SK-N-SH (cell line): ENCODE results near the gene FASLG. TPM values are rescaled to one million over a fixed set of nuclear protein-coding genes. Genes with fewer than 3 reads are reported as not detected.
A peak's percentile ranks its signal among the peaks of the same experiment; 100 is the strongest.

Experiments used
- CTCF ChIA-PET: fragments of 300-600, 350-600 bp; formaldehyde crosslinking; extraction: SDS; loops from one replicate; lab custom pipeline; 2021; lab: Yijun Ruan, JAX
- POLR2A ChIA-PET: fragments of 350-600 bp; sonication (Branson Sonifier 250); formaldehyde crosslinking; extraction: SDS; loops from one replicate; lab custom pipeline; 2020; ENCODE audit warnings: antibody characterized with exemption, inconsistent platforms; lab: Yijun Ruan, JAX
- DNase-seq: peaks from one replicate; pipeline ENCODE4 v3.0.0; 2012
- H2AFZ ChIP-seq: fragments of 200-600 bp; sonication (generic); 2 replicates; pipeline ENCODE4 v1.8.1; 2016; ENCODE audit warnings: antibody characterized with exemption, mild to moderate bottlenecking, low read depth
- H3F3A ChIP-seq: fragments of 200-600 bp; sonication (generic); replicated peaks from 2 replicates; pipeline ENCODE3; 2016; ENCODE audit warnings: antibody characterized with exemption, mild to moderate bottlenecking; ENCODE audit not compliant: insufficient read depth
- H3K27ac ChIP-seq, 2 experiments: fragments of 200-500 bp in 1 of 2; fragments of 200-600 bp in 1 of 2; sonication (Bioruptor generic) in 1 of 2; sonication (generic), shearing (Covaris generic) in 1 of 2; 2 replicates each; pipeline versions ENCODE4 v1.5.1 to v1.6.1; 2014 to 2016; ENCODE audit warnings: low read depth in 2 of 2, inconsistent platforms in 1 of 2, low read length in 1 of 2, mild to moderate bottlenecking in 1 of 2, mixed read lengths in 1 of 2
- H3K27me3 ChIP-seq: fragments of 200-600 bp; sonication (generic), shearing (Covaris generic); 2 replicates; pipeline ENCODE4 v1.6.1; 2016; ENCODE audit warnings: mixed run types; ENCODE audit not compliant: insufficient read depth
- H3K36me3 ChIP-seq, 2 experiments: fragments of 200-500 bp in 1 of 2; fragments of 200-600 bp in 1 of 2; sonication (Bioruptor generic) in 1 of 2; sonication (generic) in 1 of 2; replicated peaks in 1 of 2; 2 replicates each; pipeline versions ENCODE3 to v1.5.1; 2014 to 2016; ENCODE audit warnings: low read length in 1 of 2, mild to moderate bottlenecking in 1 of 2; ENCODE audit not compliant: insufficient read depth in 2 of 2, control insufficient read depth in 1 of 2
- H3K4me1 ChIP-seq, 2 experiments: fragments of 200-500 bp in 1 of 2; fragments of 200-600 bp in 1 of 2; sonication (Bioruptor generic) in 1 of 2; sonication (generic), shearing (Covaris generic) in 1 of 2; 2 replicates each; pipeline versions ENCODE4 v1.5.1 to v1.6.1; 2014 to 2016; ENCODE audit warnings: low read depth in 1 of 2, low read length in 1 of 2, mixed run types in 1 of 2; ENCODE audit not compliant: insufficient read depth in 2 of 2, control insufficient read depth in 1 of 2
- H3K4me2 ChIP-seq: fragments of 200-600 bp; sonication (generic), shearing (Covaris generic); 2 replicates; pipeline ENCODE4 v1.6.1; 2017; ENCODE audit warnings: mixed run types
- H3K4me3 ChIP-seq, 2 experiments: fragments of 200-500 bp in 1 of 2; fragments of 200-600 bp in 1 of 2; sonication (Bioruptor generic) in 1 of 2; sonication (generic), shearing (Covaris generic) in 1 of 2; 2 replicates each; pipeline versions ENCODE4 v1.5.1 to v1.8.1; 2014 to 2016; ENCODE audit warnings: low read depth in 2 of 2, inconsistent platforms in 1 of 2, low read length in 1 of 2, mild to moderate bottlenecking in 1 of 2, mixed read lengths in 1 of 2, moderate library complexity in 1 of 2
- H3K79me2 ChIP-seq: fragments of 200-600 bp; sonication (generic); 2 replicates; pipeline ENCODE4 v1.8.1; 2017; ENCODE audit warnings: mild to moderate bottlenecking; ENCODE audit not compliant: insufficient read depth
- H3K9ac ChIP-seq: fragments of 200-600 bp; sonication (generic); 2 replicates; pipeline ENCODE4 v1.6.1; 2017; ENCODE audit warnings: mixed run types
- H3K9me2 ChIP-seq: fragments of 200-600 bp; sonication (generic); 2 replicates; pipeline ENCODE4 v1.6.1; 2017; ENCODE audit warnings: mixed run types
- H3K9me3 ChIP-seq: fragments of 200-600 bp; sonication (generic); 2 replicates; pipeline ENCODE4 v1.6.1; 2017; ENCODE audit warnings: mixed run types, mild to moderate bottlenecking, moderate library complexity
- H4K20me1 ChIP-seq: fragments of 200-600 bp; sonication (generic); 2 replicates; pipeline ENCODE4 v1.6.1; 2017; ENCODE audit warnings: mild to moderate bottlenecking, mixed run types; ENCODE audit not compliant: insufficient read depth
- CHD2 ChIP-seq: fragments of 150-350 bp; IDR thresholded peaks from 2 replicates; pipeline ENCODE4 v1.6.1; 2018; ENCODE audit warnings: low read length; ENCODE audit not compliant: partially characterized antibody
- EP300 ChIP-seq, 2 experiments: IDR thresholded peaks; 2 replicates each; pipeline versions ENCODE4 v1.4.0 to v1.6.1; 2012; ENCODE audit warnings: borderline replicate concordance in 1 of 2, low read depth in 1 of 2, low read length in 1 of 2
- FOSL2 ChIP-seq: IDR thresholded peaks from 2 replicates; pipeline ENCODE4 v1.4.0; 2012; ENCODE audit warnings: low read depth, mild to moderate bottlenecking, moderate library complexity, borderline replicate concordance
- FOXJ3 ChIP-seq: sonication (generic); formaldehyde crosslinking; IDR thresholded peaks from 2 replicates; pipeline ENCODE4 v1.5.1; 2020; ENCODE audit warnings: mild to moderate bottlenecking, missing genetic modification reagents
- FOXM1 ChIP-seq: IDR thresholded peaks from 2 replicates; pipeline ENCODE4 v1.4.0; 2012; ENCODE audit warnings: low read depth, mild to moderate bottlenecking
- MEF2A ChIP-seq: IDR thresholded peaks from 2 replicates; pipeline ENCODE4 v1.4.0; 2012; ENCODE audit warnings: low read depth, borderline replicate concordance
- MXI1 ChIP-seq: IDR thresholded peaks from 2 replicates; pipeline ENCODE4 v1.6.1; 2012; ENCODE audit warnings: mild to moderate bottlenecking, low read depth, low read length, improper control_type of control experiment
- NFIC ChIP-seq: IDR thresholded peaks from 2 replicates; pipeline ENCODE4 v1.4.0; 2012; ENCODE audit warnings: borderline replicate concordance
- RAD21 ChIP-seq: IDR thresholded peaks from 2 replicates; pipeline ENCODE4 v1.6.1; 2012; ENCODE audit warnings: mild to moderate bottlenecking, low read length
- RCOR1 ChIP-seq: fragments of 150-350 bp; IDR thresholded peaks from 2 replicates; pipeline ENCODE4 v1.6.1; 2017; ENCODE audit warnings: antibody characterized with exemption, low read length
- SIN3A ChIP-seq: IDR thresholded peaks from 2 replicates; pipeline ENCODE4 v1.6.1; 2012; ENCODE audit warnings: low read depth, mild to moderate bottlenecking, low read length, moderate library complexity, borderline replicate concordance
- SMC3 ChIP-seq: IDR thresholded peaks from 2 replicates; pipeline ENCODE4 v1.6.1; 2012; ENCODE audit warnings: low read depth, low read length, improper control_type of control experiment
- TAF1 ChIP-seq: IDR thresholded peaks from 2 replicates; pipeline ENCODE4 v1.6.1; 2012; ENCODE audit warnings: low read depth, mild to moderate bottlenecking, low read length, moderate library complexity, borderline replicate concordance
- TCF12 ChIP-seq: IDR thresholded peaks from 2 replicates; pipeline ENCODE4 v1.4.0; 2012
- TEAD4 ChIP-seq: IDR thresholded peaks from 2 replicates; pipeline ENCODE4 v1.4.0; 2012; ENCODE audit warnings: mild to moderate bottlenecking, borderline replicate concordance; ENCODE audit not compliant: insufficient read depth
- WGBS: methylation state at CpG from one replicate; pipeline ENCODE4 v1.1.6; 2017; ENCODE audit warnings: low lambda C conversion rate; 5-methylcytosine and 5-hydroxymethylcytosine counted together
- polyA plus RNA-seq, 3 experiments: library from polyadenylated mRNA; depleted of rRNA; stranded (reverse); fragments of >200 nt; gene quantifications; 2 replicates each; pipeline ENCODE4 v1.2.3, GENCODE V29; 2012
- TF ChIP-seq, protein P1 (sequence below): fragments of 200-600 bp; sonication (generic); IDR thresholded peaks from 2 replicates; pipeline ENCODE4 v1.6.1; 2017; ENCODE audit warnings: antibody characterized with exemption, mild to moderate bottlenecking, moderate library complexity
- TF ChIP-seq, protein P2 (sequence below): fragments of 150-350 bp; IDR thresholded peaks from 2 replicates; pipeline ENCODE4 v1.6.1; 2016; ENCODE audit warnings: mild to moderate bottlenecking, low read depth, low read length

Gene FASLG
- polyA plus RNA-seq, 1 of the 3 experiments (the other 2 are of a cell fraction), result not detected

GRCh38 chr1:172638885-172639831, 19.7 kb upstream of the FASLG start (continued):
- TF ChIP-seq TEAD4 (peak; percentile 93), SMC3 (no peak), EP300 (IDR thresholded peaks at IDR 0.05; ENCODE audit: borderline replicate concordance in 1 of 2, low read depth in 1 of 2, low read length in 1 of 2) (peak; percentile 43 to 94), SIN3A (peak; percentile 46; the same call in 1 of the 2 replicates), TCF12 (peak; percentile 98), RAD21 (no peak), NFIC (peak; percentile 47; the same call in 1 of the 2 replicates), MEF2A (peak; percentile 49; the same call in 1 of the 2 replicates), FOXJ3 (no peak), FOXM1 (peak; percentile 84), CHD2 (no peak)
- TF ChIP-seq, protein P1, sequence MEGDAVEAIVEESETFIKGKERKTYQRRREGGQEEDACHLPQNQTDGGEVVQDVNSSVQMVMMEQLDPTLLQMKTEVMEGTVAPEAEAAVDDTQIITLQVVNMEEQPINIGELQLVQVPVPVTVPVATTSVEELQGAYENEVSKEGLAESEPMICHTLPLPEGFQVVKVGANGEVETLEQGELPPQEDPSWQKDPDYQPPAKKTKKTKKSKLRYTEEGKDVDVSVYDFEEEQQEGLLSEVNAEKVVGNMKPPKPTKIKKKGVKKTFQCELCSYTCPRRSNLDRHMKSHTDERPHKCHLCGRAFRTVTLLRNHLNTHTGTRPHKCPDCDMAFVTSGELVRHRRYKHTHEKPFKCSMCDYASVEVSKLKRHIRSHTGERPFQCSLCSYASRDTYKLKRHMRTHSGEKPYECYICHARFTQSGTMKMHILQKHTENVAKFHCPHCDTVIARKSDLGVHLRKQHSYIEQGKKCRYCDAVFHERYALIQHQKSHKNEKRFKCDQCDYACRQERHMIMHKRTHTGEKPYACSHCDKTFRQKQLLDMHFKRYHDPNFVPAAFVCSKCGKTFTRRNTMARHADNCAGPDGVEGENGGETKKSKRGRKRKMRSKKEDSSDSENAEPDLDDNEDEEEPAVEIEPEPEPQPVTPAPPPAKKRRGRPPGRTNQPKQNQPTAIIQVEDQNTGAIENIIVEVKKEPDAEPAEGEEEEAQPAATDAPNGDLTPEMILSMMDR, result no peak

DNA sequence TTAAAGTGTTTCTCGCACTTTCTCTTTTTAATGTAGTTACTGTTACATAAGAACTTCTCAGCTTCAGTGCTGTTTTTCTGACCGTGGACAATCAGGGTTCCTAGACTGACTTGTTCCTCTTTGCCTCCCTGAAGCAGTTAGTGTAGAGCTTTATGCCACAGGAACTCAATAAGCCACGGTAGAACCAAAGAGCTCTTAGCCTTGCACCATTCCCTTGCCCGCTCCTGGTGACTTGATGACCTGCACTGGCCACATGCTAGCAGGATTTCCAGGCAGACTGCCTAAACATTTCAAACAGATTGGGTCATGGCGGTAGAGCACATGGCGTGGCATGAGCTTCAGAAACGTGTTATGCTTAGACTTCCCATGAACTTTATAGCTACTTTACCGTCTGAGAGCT, 18.8 kb upstream of the FASLG start:
- Histone ChIP-seq H3K9ac (peak overlapping the region; percentile 66; the same call in 1 of the 2 replicates), H3K9me3 (no peaks in the 10 kb centered on the region), H3K4me1 (peaks cover 17 to 26% of the 10 kb centered on the region in 2 experiments; a peak in 3 of 4 replicates), H3K4me3 (no peak overlapping the region), H3K27ac (peak overlapping the region; percentile 89; a peak in 3 of 4 replicates), H3K9me2 (no peaks in the 10 kb centered on the region), H3K27me3 (no peaks in the 10 kb centered on the region), H2AFZ (peak overlapping the region; percentile 63; the same call in 1 of the 2 replicates), H3K79me2 (no peaks in the 10 kb centered on the region), H4K20me1 (no peaks in the 10 kb centered on the region)
- CTCF ChIA-PET, result interaction anchor here (2.5 kb wide), 1 partner anchor 30 kb away, joined by 8 read pairs; no protein-coding TSS in a partner anchor
- POLR2A ChIA-PET, result no interaction called here
- WGBS, result 94% methylated on average over 8 of the region's 8 CpGs
- DNase-seq, result no peak
- TF ChIP-seq TCF12, result no peak
- no peak for TF ChIP-seq RCOR1
- TF ChIP-seq, protein P2, sequence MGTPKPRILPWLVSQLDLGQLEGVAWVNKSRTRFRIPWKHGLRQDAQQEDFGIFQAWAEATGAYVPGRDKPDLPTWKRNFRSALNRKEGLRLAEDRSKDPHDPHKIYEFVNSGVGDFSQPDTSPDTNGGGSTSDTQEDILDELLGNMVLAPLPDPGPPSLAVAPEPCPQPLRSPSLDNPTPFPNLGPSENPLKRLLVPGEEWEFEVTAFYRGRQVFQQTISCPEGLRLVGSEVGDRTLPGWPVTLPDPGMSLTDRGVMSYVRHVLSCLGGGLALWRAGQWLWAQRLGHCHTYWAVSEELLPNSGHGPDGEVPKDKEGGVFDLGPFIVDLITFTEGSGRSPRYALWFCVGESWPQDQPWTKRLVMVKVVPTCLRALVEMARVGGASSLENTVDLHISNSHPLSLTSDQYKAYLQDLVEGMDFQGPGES, result no peak
- TF ChIP-seq TAF1, result no peak
- no peak for TF ChIP-seq CHD2
- no peak for TF ChIP-seq TEAD4
- no peak for TF ChIP-seq FOSL2
- no peak for TF ChIP-seq SMC3
- TF ChIP-seq MXI1, result no peak
- TF ChIP-seq, all 33 proteins: peak for 0
- Histone ChIP-seq H3K36me3 (no peaks in the 10 kb centered on the region), H3K4me2 (peak overlapping the region; percentile 50; the same call in 1 of the 2 replicates), H3F3A (peaks cover 33% of the 10 kb centered on the region)
